Measurements from ENCODE around the gene ZCCHC7.
"Not testable (repeated sequence)": the region's sequence is repeated elsewhere in the genome, so short reads cannot be mapped to it uniquely, and the experiment has no call there.

ZCCHC7 gene

GRCh38 chr9:37163299-37163698 is 42.9 kb downstream of the ZCCHC7 start:
- H3F3A ChIP-seq (ENCODE audit: low read depth): no peaks in the 10 kb centered on the region
- H3K4me2 ChIP-seq (ENCODE audit: low read depth, low read length, poor library complexity, severe bottlenecking): no peak overlapping the region
- no peak overlapping the region for H2AFZ ChIP-seq (ENCODE audit: low read length)
- no peaks in the 10 kb centered on the region for H3K9me3 ChIP-seq (ENCODE audit: insufficient read depth, low read depth, low read length)
- TF ChIP-seq CTCF (conservative IDR thresholded peaks at IDR 0.05; ENCODE audit: low read length): no peak
- TF ChIP-seq EZH2phosphoT487 (IDR thresholded peaks at IDR 0.05; ENCODE audit: borderline replicate concordance): no peak
- H3K4me1 ChIP-seq (ENCODE audit: insufficient read depth, low read length, poor library complexity, severe bottlenecking): no peaks in the 10 kb centered on the region
- no peaks in the 10 kb centered on the region for H3K27me3 ChIP-seq (ENCODE audit: insufficient read depth, low read length, poor library complexity, severe bottlenecking)
- no peak overlapping the region for H3K9ac ChIP-seq (ENCODE audit: low read depth, low read length, poor library complexity, severe bottlenecking)
- no peak overlapping the region for H3K4me3 ChIP-seq (ENCODE audit: low read length, poor library complexity, severe bottlenecking)
- no peaks in the 10 kb centered on the region for H3K9me2 ChIP-seq (replicated peaks; ENCODE audit: low read depth, low read length)
- H4K20me1 ChIP-seq (ENCODE audit: insufficient read depth, low read length, poor library complexity, severe bottlenecking): no peaks in the 10 kb centered on the region
- peaks cover 4% of the 10 kb centered on the region; the same call in 1 of the 2 replicates for H3K79me2 ChIP-seq (ENCODE audit: insufficient read depth, low read length)
- H3K36me3 ChIP-seq (ENCODE audit: insufficient read depth, low read length): peaks cover 22% of the 10 kb centered on the region; the same call in 1 of the 2 replicates

- H3K9me3 ChIP-seq (ENCODE audit: insufficient read depth, low read depth, low read length); H4K20me1 ChIP-seq (ENCODE audit: insufficient read depth, low read length, poor library complexity, severe bottlenecking); H3K79me2 ChIP-seq (ENCODE audit: insufficient read depth, low read length); H3F3A ChIP-seq (ENCODE audit: low read depth); H2AFZ ChIP-seq (ENCODE audit: low read length); H3K4me1 ChIP-seq (ENCODE audit: insufficient read depth, low read length, poor library complexity, severe bottlenecking); H3K9me2 ChIP-seq (replicated peaks; ENCODE audit: low read depth, low read length); H3K4me3 ChIP-seq (ENCODE audit: low read length, poor library complexity, severe bottlenecking); H3K27me3 ChIP-seq (ENCODE audit: insufficient read depth, low read length, poor library complexity, severe bottlenecking); H3K9ac ChIP-seq (ENCODE audit: low read depth, low read length, poor library complexity, severe bottlenecking); H3K4me2 ChIP-seq (ENCODE audit: low read depth, low read length, poor library complexity, severe bottlenecking): not testable (repeated sequence)
- H3K36me3 ChIP-seq (ENCODE audit: insufficient read depth, low read length): peaks cover 18% of the 10 kb centered on the region; the same call in 1 of the 2 replicates
These were observed 44.0 kb downstream of the ZCCHC7 start for GRCh38 chr9:37164335-37164734.

GRCh38 chr9:37165644-37166043 is 45.3 kb downstream of the ZCCHC7 start:
- TF ChIP-seq EZH2phosphoT487 (IDR thresholded peaks at IDR 0.05; ENCODE audit: borderline replicate concordance) (no peak), CTCF (conservative IDR thresholded peaks at IDR 0.05; ENCODE audit: low read length) (no peak)
- peaks cover 4% of the 10 kb centered on the region; the same call in 1 of the 2 replicates for H3K79me2 ChIP-seq (ENCODE audit: insufficient read depth, low read length)
- H2AFZ ChIP-seq (ENCODE audit: low read length): no peak overlapping the region
- no peak overlapping the region for H3K9ac ChIP-seq (ENCODE audit: low read depth, low read length, poor library complexity, severe bottlenecking)
- no peaks in the 10 kb centered on the region for H3K9me2 ChIP-seq (replicated peaks; ENCODE audit: low read depth, low read length)
- no peak overlapping the region for H3K4me3 ChIP-seq (ENCODE audit: low read length, poor library complexity, severe bottlenecking)
- peaks cover 11% of the 10 kb centered on the region; the same call in 1 of the 2 replicates for H3K36me3 ChIP-seq (ENCODE audit: insufficient read depth, low read length)
- no peaks in the 10 kb centered on the region for H3K27me3 ChIP-seq (ENCODE audit: insufficient read depth, low read length, poor library complexity, severe bottlenecking)
- no peaks in the 10 kb centered on the region for H4K20me1 ChIP-seq (ENCODE audit: insufficient read depth, low read length, poor library complexity, severe bottlenecking)
- no peaks in the 10 kb centered on the region for H3K9me3 ChIP-seq (ENCODE audit: insufficient read depth, low read depth, low read length)
- H3F3A ChIP-seq (ENCODE audit: low read depth): no peaks in the 10 kb centered on the region
- no peak overlapping the region for H3K4me2 ChIP-seq (ENCODE audit: low read depth, low read length, poor library complexity, severe bottlenecking)
- H3K4me1 ChIP-seq (ENCODE audit: insufficient read depth, low read length, poor library complexity, severe bottlenecking): peaks cover 3% of the 10 kb centered on the region

GRCh38 chr9:37167456-37168047 is 47.2 kb downstream of the ZCCHC7 start:
- Histone ChIP-seq H3K4me3 (ENCODE audit: low read length, poor library complexity, severe bottlenecking) (no peak overlapping the region), H3F3A (ENCODE audit: low read depth) (no peaks in the 10 kb centered on the region), H3K9ac (ENCODE audit: low read depth, low read length, poor library complexity, severe bottlenecking) (no peak overlapping the region), H4K20me1 (ENCODE audit: insufficient read depth, low read length, poor library complexity, severe bottlenecking) (no peaks in the 10 kb centered on the region), H3K27me3 (ENCODE audit: insufficient read depth, low read length, poor library complexity, severe bottlenecking) (no peaks in the 10 kb centered on the region), H3K36me3 (ENCODE audit: insufficient read depth, low read length) (peaks cover 8% of the 10 kb centered on the region; the same call in 1 of the 2 replicates), H3K4me2 (ENCODE audit: low read depth, low read length, poor library complexity, severe bottlenecking) (no peak overlapping the region), H3K9me2 (replicated peaks; ENCODE audit: low read depth, low read length) (no peaks in the 10 kb centered on the region), H2AFZ (ENCODE audit: low read length) (no peak overlapping the region), H3K79me2 (ENCODE audit: insufficient read depth, low read length) (peaks cover 11% of the 10 kb centered on the region; the same call in 1 of the 2 replicates), H3K4me1 (ENCODE audit: insufficient read depth, low read length, poor library complexity, severe bottlenecking) (peaks cover 3% of the 10 kb centered on the region), H3K9me3 (ENCODE audit: insufficient read depth, low read depth, low read length) (no peaks in the 10 kb centered on the region)
- TF ChIP-seq CTCF (conservative IDR thresholded peaks at IDR 0.05; ENCODE audit: low read length) (no peak), EZH2phosphoT487 (IDR thresholded peaks at IDR 0.05; ENCODE audit: borderline replicate concordance) (no peak)

All from Loucy (cell line).